Posterior vena cava (tissue), 2 donors: ENCODE results near the gene WWOX. TPM values are rescaled to one million over a fixed set of nuclear protein-coding genes. Genes with fewer than 3 reads are reported as not detected.

Experiments
- DNase-seq: peaks from one replicate; pipeline ENCODE4 v3.0.0-alpha.2; 2020; ENCODE audit warnings: low spot score
- intact Hi-C, 2 donors: fragments of 100-400 bp; cut with DNase I; formaldehyde crosslinking; loops; one replicate each; pipeline versions ENCODE4 v1.14.1 to v1.14.2; 2022 to 2023
- total RNA-seq, 2 donors: library from RNA; stranded (reverse); fragmentation: NEBNext Ultra II Directional; extraction: Animal tissue kit (Norgen Biotek cat#: 25700); gene quantifications; one replicate each; pipeline ENCODE4 v1.2.1, GENCODE V29; 2021
- donor health status: DM: yes; HTN: yes; CAD: no.
- donor health status: DM: yes; HTN: yes; CAD: no.

The WWOX gene
- total RNA-seq, 2 donors from 2014 or later, result 12.5 to 16.9 TPM

GRCh38 chr16:79130616-79131015, 1031.2 kb downstream of the WWOX start:
- no peak for DNase-seq
- intact Hi-C loops, result no loop called here

GRCh38 chr16:79131321-79132075, 1032.0 kb downstream of the WWOX start:
- intact Hi-C loops, result no loop called here
- no peak for DNase-seq

GRCh38 chr16:79132701-79133100, 1033.2 kb downstream of the WWOX start:
- intact Hi-C loops, result no loop called here
- DNase-seq, result no peak

DNA sequence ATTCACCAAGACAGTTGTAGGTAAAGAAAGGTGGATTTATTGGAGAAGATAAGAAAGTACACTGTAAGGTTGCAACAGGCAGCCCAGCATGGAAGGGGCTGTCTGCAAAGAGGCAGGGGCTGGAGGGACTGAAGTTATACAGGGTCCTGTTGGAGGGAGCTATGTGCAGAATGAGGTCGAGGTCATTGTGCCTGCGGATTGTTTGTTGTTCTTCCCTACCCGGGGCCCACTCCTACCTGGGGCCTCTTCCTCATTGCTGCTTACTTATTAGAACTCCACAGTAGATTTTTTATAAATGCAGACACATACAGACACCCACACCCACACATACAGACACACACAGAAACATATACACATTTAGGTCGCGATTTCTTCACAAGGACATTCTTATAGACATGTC, 1034.8 kb downstream of the WWOX start:
- intact Hi-C loops, result no loop called here
- DNase-seq, result no peak

GRCh38 chr16:79136955-79137354, 1037.5 kb downstream of the WWOX start:
- intact Hi-C loops, result no loop called here
- DNase-seq, result no peak

DNA sequence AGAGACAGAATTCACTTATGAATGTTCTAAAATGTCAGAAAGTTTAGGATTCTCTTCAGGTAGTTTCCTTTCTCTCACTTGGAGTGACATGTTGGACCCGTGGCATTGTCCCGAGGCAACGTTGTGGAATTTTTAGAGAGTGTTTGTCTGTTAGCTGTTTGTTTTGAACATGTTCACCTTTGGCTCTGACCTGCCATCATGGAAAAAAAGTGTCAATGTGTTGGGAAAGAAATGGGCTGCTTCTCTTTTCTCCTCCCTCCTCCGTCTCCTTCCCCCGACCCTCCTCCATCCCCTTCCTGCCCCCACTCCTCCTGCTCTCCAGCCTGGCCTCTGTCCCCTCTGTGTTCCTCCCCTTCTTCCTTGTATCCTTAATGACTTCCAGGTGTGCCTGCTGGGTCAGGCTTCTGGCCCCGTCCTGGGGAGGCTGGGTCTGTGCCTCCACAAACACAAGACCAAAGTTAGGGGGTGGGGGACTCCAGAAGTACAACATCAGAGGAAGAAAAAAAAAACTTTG, 1038.0 kb downstream of the WWOX start:
- intact Hi-C loops, result no loop called here

DNA sequence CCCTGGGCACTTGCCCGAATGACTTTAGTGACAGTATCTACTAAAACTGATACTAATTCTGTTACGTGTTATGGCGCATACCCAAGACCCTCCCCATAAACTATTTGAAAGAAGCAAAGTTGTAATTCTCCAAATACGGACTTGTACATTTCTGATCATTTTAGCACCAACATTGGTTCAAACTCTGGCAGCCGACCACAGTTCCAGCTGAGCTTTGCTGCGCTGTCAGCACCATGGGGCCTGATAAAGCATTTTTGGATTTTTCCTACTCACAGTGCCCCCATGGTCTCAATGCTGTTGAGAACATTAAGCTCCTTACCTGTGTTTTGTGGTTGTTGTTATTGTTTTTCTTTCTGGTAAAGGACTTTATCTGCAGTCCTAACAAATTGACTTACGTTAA, 1040.3 kb downstream of the WWOX start:
- intact Hi-C loops, result no loop called here
- no peak for DNase-seq

More for the DNA sequence above, 1038.0 kb downstream of the WWOX start:
- no peak for DNase-seq

DNA sequence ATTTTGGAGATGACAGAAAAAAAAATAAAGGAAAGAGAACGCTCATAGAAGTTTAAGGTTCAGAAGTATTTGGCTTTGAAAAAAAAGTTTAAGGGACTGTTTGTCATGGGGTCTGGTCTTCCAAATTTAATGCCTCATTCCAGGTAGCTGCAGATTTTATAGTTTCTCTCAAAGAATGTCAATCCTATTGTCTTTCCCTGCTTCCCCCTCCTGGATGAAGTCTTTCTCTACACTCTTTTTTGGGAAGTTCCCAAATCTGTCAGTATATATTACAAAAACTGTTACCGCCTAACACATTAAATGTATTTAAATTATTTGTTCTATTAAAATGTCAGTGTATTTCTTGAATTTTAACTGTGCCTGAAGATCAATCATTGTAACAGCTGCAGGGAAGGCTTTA, 1043.6 kb downstream of the WWOX start:
- DNase-seq, result no peak
- intact Hi-C loops, result no loop called here

DNA sequence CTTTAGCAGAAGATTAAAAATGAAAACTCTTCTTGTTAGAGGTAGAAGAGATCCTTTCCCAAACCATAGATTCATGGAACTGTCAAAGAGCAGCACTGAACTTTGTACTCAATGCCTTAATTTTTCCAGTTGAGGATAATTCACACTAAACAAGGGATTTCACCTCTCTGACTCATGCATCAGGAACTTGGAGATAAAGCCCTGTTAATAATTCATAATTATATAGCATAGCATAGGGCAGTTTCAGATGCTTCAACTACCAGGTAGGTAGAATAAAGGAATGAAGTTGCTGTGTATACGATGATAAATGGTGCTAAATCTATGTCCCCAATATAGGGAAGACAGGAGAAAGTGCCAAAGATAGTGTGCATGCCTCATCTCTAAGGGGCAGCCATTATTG, 1050.7 kb downstream of the WWOX start:
- DNase-seq, result no peak
- intact Hi-C loops, result no loop called here

DNA sequence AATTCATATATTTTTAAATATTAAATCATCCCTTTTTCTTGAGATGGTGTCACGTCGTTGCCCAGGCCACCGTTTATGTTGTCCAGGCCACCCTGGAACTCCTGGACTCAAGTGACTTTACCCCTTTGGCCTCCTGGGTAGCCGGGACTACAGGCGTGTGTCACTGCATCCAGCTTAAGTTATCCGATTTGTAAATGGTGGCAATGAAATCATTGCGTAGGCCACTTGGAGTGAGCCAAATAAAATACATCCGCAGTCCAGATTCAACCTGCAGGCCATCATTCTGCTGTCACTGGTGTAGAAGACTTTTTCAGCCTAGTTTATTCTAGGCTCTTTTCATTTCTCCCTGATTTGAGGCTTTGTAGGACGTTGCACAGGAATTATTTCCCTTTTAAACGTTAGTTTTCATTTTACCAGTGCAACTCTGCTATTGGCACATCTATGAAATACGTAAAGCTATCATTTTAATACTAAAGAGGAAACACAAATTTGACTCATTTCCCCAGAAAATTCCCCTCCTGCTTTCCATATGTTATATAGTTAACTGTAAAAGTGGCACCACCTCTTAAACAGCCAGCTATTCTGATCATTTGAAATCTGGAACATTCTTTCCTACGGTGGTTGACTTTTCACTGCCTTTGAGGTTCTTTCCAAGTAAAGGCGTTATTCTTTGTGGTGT, 1051.3 kb downstream of the WWOX start:
- no peak for DNase-seq
- intact Hi-C loops, result no loop called here

DNA sequence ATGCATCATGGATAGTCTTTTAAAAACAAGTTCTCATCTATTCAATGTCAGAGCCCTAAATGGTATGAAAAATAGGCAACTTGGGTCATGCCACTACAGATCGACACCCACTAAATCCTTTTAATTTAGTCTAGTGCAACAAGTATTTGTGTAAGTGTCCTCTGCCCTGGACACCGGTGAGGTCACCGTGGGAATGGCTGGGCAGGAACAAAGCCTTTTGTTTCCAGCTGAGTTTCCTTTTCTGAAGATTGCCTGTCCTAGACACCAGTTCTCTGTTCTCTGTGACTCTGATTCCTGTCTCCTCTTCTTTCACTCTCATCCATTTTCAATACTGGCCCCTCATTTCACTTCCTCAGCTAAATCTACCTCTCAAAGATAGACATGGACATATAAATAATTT, 1054.6 kb downstream of the WWOX start:
- DNase-seq, result no peak
- intact Hi-C loops, result no loop called here

GRCh38 chr16:79155471-79155870, 1056.0 kb downstream of the WWOX start:
- no peak for DNase-seq
- intact Hi-C loops, result no loop called here

GRCh38 chr16:79155904-79156303, 1056.5 kb downstream of the WWOX start:
- no peak for DNase-seq

GRCh38 chr16:79156761-79157160, 1057.3 kb downstream of the WWOX start:
- intact Hi-C loops, result no loop called here
- no peak for DNase-seq

More at GRCh38 chr16:79155904-79156303, 1056.5 kb downstream of the WWOX start:
- intact Hi-C loops, result no loop called here

- no peak for DNase-seq
- intact Hi-C loops, result no loop called here
Observed at GRCh38 chr16:79158337-79158736, 1058.9 kb downstream of the WWOX start.

GRCh38 chr16:79159261-79160049, 1060.0 kb downstream of the WWOX start:
- intact Hi-C loops, result no loop called here
- DNase-seq, result no peak

DNA sequence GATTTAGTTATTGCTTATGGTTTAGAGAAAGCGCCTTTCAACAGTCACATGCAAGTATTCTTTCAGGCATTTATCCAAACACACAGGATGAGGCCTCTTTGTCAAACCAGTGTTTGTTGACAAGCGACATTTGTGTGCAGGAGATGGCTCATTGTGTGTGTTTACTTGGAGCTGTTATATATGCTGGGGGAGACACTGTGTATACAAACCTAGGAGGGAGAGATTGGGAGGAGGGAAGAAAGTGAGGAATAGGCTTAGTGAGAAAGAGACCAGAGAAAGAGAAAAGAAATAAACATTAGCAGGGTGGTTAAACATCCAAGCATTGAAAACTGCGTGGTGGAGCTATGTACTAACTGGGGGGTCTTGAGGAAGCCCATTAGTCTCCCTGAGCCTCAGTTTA, 1063.5 kb downstream of the WWOX start:
- DNase-seq, result no peak
- intact Hi-C loops, result no loop called here

GRCh38 chr16:79163691-79164387, 1064.4 kb downstream of the WWOX start:
- DNase-seq, result no peak
- intact Hi-C loops, result no loop called here

DNA sequence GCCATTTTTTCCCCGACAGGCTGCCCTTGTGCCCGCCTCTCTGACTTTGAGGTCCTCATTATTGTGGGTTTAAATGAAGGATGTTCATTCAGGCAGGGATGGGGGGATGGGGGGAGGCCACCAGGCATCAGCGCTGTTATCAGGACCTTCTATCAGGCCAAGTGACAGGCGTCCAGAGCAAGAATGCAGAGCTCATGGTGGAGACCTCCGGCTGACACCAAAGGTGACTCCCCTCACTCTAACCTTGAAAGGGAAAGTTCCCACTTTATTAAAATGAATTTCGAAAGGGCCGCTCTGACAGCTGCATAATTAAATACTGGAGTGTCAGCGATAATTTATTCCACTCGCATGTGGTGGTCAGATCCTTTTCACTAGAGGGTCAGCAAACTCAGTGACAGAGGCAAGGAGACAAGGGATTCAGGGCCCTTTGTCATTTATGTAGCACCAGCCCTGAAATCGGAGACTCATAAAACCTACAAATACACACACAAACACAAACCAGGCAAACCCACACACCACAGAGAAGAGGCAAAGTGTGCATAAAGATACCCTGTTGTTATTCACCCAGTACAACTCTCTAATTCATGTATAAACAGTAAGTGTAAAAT, 1065.0 kb downstream of the WWOX start:
- no peak for DNase-seq
- intact Hi-C loops, result no loop called here
